Measurements from ENCODE around the gene SMARCB1. TPM values are rescaled to one million over a fixed set of nuclear protein-coding genes. Genes with fewer than 3 reads are reported as not detected.

The SMARCB1 gene
- total and polyA plus RNA-seq, 2 donors (not counting 1 experiment from before 2014, with no cell fraction given) = 179 to 190 TPM

GRCh38 chr22:23831781-23832180 lies 45.0 kb downstream of the SMARCB1 start:
- Mint-ChIP-seq H3K4me1 (peaks cover 48% of the 10 kb centered on the region), H3K4me3 (no peak overlapping the region), H3K9me3 (ENCODE audit: insufficient read depth) (no peaks in the 10 kb centered on the region), H3K27ac (no peak overlapping the region), H3K27me3 (no peaks in the 10 kb centered on the region)
- Histone ChIP-seq H3K4me2 (replicated peaks; ENCODE audit: low read depth, low read length, poor library complexity, severe bottlenecking) (no peak overlapping the region), H3K9me3 (ENCODE audit: control extremely low read depth in 1 of 3, control insufficient read depth in 2 of 3, insufficient read depth in 1 of 3, low read length in 2 of 3) (no peaks in the 10 kb centered on the region), H3K27ac (ENCODE audit: low read length in 2 of 2) (no peak overlapping the region), H3K36me3 (replicated peaks in 1 of 2; ENCODE audit: control extremely low read depth in 1 of 2, control insufficient read depth in 1 of 2, extremely low read depth in 1 of 2, insufficient read depth in 2 of 2, low read length in 1 of 2) (peaks cover 0 to 85% of the 10 kb centered on the region in 2 experiments), H3K9ac (ENCODE audit: low read length) (no peak overlapping the region), H3K4me3 (ENCODE audit: control extremely low read depth in 1 of 5, extremely low read depth in 1 of 5, insufficient read depth in 1 of 5, low read depth in 2 of 5, low read length in 4 of 5) (no peak overlapping the region), H2AFZ (ENCODE audit: insufficient read depth, low read depth, low read length, poor library complexity, severe bottlenecking) (no peak overlapping the region), H3K4me1 (ENCODE audit: control insufficient read depth in 2 of 2, insufficient read depth in 2 of 2, low read length in 2 of 2) (peaks cover 16 to 32% of the 10 kb centered on the region in 2 donors), H3K79me2 (ENCODE audit: control insufficient read depth, insufficient read depth, low read length) (peaks cover 56% of the 10 kb centered on the region), H3K27me3 (replicated peaks in 1 of 4; ENCODE audit: control extremely low read depth in 1 of 4, control insufficient read depth in 3 of 4, insufficient read depth in 4 of 4, low read length in 3 of 4) (no peaks in the 10 kb centered on the region), H4K20me1 (ENCODE audit: control insufficient read depth, insufficient read depth, low read length, poor library complexity, severe bottlenecking) (peaks cover 57% of the 10 kb centered on the region)
- CTCF ChIA-PET = interaction anchor here (0.5 kb wide), 1 partner anchor 1916 kb away, joined by 4 read pairs; no protein-coding TSS in a partner anchor
- ATAC-seq (ENCODE audit: low read depth) (no peak), DNase-seq (no peak)
- POLR2A ChIA-PET = no interaction called here
- intact Hi-C loops (cut with micrococcal nuclease) = loop anchor here (10.0 kb wide), 1 partner anchor 603 kb away; no protein-coding TSS in a partner anchor
- 94% methylated on average over 7 of the region's 10 CpGs for WGBS (ENCODE audit: insufficient coverage)
- no peak for TF ChIP-seq EZH2 (IDR thresholded peaks at IDR 0.05; ENCODE audit: borderline replicate concordance, insufficient read depth, low read depth, low read length, poor library complexity, severe bottlenecking)
- TF ChIP-seq, protein P1, sequence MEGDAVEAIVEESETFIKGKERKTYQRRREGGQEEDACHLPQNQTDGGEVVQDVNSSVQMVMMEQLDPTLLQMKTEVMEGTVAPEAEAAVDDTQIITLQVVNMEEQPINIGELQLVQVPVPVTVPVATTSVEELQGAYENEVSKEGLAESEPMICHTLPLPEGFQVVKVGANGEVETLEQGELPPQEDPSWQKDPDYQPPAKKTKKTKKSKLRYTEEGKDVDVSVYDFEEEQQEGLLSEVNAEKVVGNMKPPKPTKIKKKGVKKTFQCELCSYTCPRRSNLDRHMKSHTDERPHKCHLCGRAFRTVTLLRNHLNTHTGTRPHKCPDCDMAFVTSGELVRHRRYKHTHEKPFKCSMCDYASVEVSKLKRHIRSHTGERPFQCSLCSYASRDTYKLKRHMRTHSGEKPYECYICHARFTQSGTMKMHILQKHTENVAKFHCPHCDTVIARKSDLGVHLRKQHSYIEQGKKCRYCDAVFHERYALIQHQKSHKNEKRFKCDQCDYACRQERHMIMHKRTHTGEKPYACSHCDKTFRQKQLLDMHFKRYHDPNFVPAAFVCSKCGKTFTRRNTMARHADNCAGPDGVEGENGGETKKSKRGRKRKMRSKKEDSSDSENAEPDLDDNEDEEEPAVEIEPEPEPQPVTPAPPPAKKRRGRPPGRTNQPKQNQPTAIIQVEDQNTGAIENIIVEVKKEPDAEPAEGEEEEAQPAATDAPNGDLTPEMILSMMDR (IDR thresholded peaks at IDR 0.05) = no peak

DNA sequence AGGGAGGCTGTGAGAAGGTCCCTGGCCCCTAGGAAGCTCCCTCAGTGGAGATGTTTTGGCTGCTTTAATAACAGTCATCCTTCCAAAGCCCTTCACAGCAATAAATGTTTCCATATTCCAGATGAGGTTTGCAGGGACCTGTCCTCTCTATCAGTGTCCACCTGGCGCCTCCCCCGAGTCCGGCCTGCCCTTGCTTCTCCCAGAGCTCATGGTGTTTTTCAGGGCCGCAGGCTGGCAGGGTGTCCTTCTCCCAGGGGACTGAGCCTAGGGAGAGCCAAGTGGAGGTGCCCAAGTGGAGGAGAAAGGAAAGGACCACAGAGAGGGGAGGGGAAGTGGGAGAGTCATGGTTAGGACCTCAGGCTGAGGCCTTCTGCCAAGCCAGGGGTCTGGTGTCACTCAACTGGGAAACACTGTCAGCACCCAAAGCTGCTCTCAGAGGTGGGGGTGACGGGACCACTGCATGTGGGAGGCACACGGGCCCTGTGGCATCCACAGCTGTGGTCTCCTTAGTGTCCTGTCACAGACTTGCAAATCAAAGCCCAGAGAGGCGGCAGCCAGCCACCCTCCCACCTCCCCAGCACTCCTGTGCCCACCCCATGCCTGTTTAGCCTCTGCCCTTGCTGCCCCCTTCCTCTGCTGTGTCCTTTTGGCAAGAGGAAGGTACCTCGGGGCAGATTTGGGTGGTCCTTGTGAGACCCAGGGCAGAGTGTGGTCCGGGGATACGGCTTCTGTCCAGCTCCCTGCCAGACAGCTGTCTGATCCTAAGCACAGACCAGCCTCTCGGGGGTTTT lies 45.7 kb downstream of the SMARCB1 start:
- no peak for ATAC-seq (ENCODE audit: low read depth)
- 88% methylated on average over 10 of the region's 11 CpGs for WGBS (ENCODE audit: insufficient coverage)
- Histone ChIP-seq H2AFZ (ENCODE audit: insufficient read depth, low read depth, low read length, poor library complexity, severe bottlenecking) (no peak overlapping the region), H3K27ac (ENCODE audit: low read length in 2 of 2) (peak overlapping the region in 1 of 2 donors; percentile 20), H3K36me3 (replicated peaks in 1 of 2; ENCODE audit: control extremely low read depth in 1 of 2, control insufficient read depth in 1 of 2, extremely low read depth in 1 of 2, insufficient read depth in 2 of 2, low read length in 1 of 2) (peaks cover 0 to 83% of the 10 kb centered on the region in 2 experiments), H3K4me2 (replicated peaks; ENCODE audit: low read depth, low read length, poor library complexity, severe bottlenecking) (no peak overlapping the region), H3K4me3 (ENCODE audit: control extremely low read depth in 1 of 5, extremely low read depth in 1 of 5, insufficient read depth in 1 of 5, low read depth in 2 of 5, low read length in 4 of 5) (no peak overlapping the region), H3K9ac (ENCODE audit: low read length) (no peak overlapping the region), H3K9me3 (ENCODE audit: control extremely low read depth in 1 of 3, control insufficient read depth in 2 of 3, insufficient read depth in 1 of 3, low read length in 2 of 3) (no peaks in the 10 kb centered on the region), H3K27me3 (replicated peaks in 1 of 4; ENCODE audit: control extremely low read depth in 1 of 4, control insufficient read depth in 3 of 4, insufficient read depth in 4 of 4, low read length in 3 of 4) (no peaks in the 10 kb centered on the region), H3K79me2 (ENCODE audit: control insufficient read depth, insufficient read depth, low read length) (peaks cover 54% of the 10 kb centered on the region), H4K20me1 (ENCODE audit: control insufficient read depth, insufficient read depth, low read length, poor library complexity, severe bottlenecking) (peaks cover 57% of the 10 kb centered on the region), H3K4me1 (ENCODE audit: control insufficient read depth in 2 of 2, insufficient read depth in 2 of 2, low read length in 2 of 2) (peaks cover 23 to 39% of the 10 kb centered on the region in 2 donors)
- CTCF ChIA-PET = no interaction called here
- Mint-ChIP-seq H3K4me1 (peaks cover 53% of the 10 kb centered on the region), H3K27me3 (no peaks in the 10 kb centered on the region), H3K27ac (peak overlapping the region; percentile 59), H3K9me3 (ENCODE audit: insufficient read depth) (no peaks in the 10 kb centered on the region), H3K4me3 (no peak overlapping the region)
- intact Hi-C loops (cut with micrococcal nuclease) = loop anchor here (10.0 kb wide), 1 partner anchor 602 kb away; no protein-coding TSS in a partner anchor
- POLR2A ChIA-PET = no interaction called here
- TF ChIP-seq, protein P1 (IDR thresholded peaks at IDR 0.05) = no peak
- peak; percentile 6 for DNase-seq
